DOHH2 (cell line): ENCODE measurements around the gene SLC27A2.

Experiments used
- H3F3A ChIP-seq: fragments of 200-600 bp; sonication (generic), shearing (Covaris generic); 2 replicates; pipeline ENCODE4 v1.6.0; 2016; ENCODE audit warnings: antibody characterized with exemption, mild to moderate bottlenecking; ENCODE audit not compliant: control insufficient read depth, insufficient read depth
- H3K27ac ChIP-seq: fragments of 200-600 bp; sonication (generic); 2 replicates; pipeline ENCODE4 v1.5.1; 2014; ENCODE audit warnings: low read depth, mild to moderate bottlenecking, low read length, moderate library complexity
- H3K27me3 ChIP-seq: fragments of 200-600 bp; sonication (generic); 2 replicates; pipeline ENCODE4 v1.6.1; 2014; ENCODE audit warnings: mild to moderate bottlenecking, low read length, mixed read lengths; ENCODE audit not compliant: control insufficient read depth
- H3K36me3 ChIP-seq: fragments of 200-600 bp; sonication (generic); 2 replicates; pipeline ENCODE4 v1.6.1; 2014; ENCODE audit warnings: mild to moderate bottlenecking, low read length, moderate library complexity, mixed read lengths; ENCODE audit not compliant: control insufficient read depth
- H3K4me1 ChIP-seq: fragments of 200-600 bp; sonication (generic); 2 replicates; pipeline ENCODE4 v1.6.1; 2014; ENCODE audit warnings: mild to moderate bottlenecking, low read length, mixed read lengths; ENCODE audit not compliant: control insufficient read depth
- H3K4me2 ChIP-seq: fragments of 200-600 bp; sonication (generic); 2 replicates; pipeline ENCODE4 v1.6.0; 2014; ENCODE audit warnings: mild to moderate bottlenecking, low read length, moderate library complexity
- H3K4me3 ChIP-seq: fragments of 200-600 bp; sonication (generic); 2 replicates; pipeline ENCODE4 v1.5.1; 2014; ENCODE audit warnings: mild to moderate bottlenecking, low read length, mixed read lengths
- H3K79me2 ChIP-seq: fragments of 200-600 bp; sonication (generic); 2 replicates; pipeline ENCODE4 v1.6.1; 2014; ENCODE audit warnings: mild to moderate bottlenecking, low read length, mixed read lengths; ENCODE audit not compliant: control insufficient read depth
- H3K9me2 ChIP-seq: fragments of 200-600 bp; sonication (generic); replicated peaks from 2 replicates; pipeline ENCODE4 v1.6.1; 2014; ENCODE audit warnings: mild to moderate bottlenecking, low read length, mixed read lengths; ENCODE audit not compliant: control insufficient read depth
- H3K9me3 ChIP-seq: fragments of 200-600 bp; sonication (generic); 2 replicates; pipeline ENCODE4 v1.6.1; 2014; ENCODE audit warnings: antibody characterized with exemption, low read length, mixed read lengths; ENCODE audit not compliant: control insufficient read depth, insufficient read depth
- H4K20me1 ChIP-seq: fragments of 200-600 bp; sonication (generic); 2 replicates; pipeline ENCODE4 v1.6.0; 2014; ENCODE audit warnings: low read depth, mild to moderate bottlenecking, antibody characterized with exemption, low read length, moderate library complexity; ENCODE audit not compliant: control insufficient read depth, insufficient read depth
- EZH2phosphoT487 ChIP-seq: fragments of 200-600 bp; sonication (generic); IDR thresholded peaks from 2 replicates; pipeline ENCODE4 v1.6.1; 2017; ENCODE audit warnings: borderline replicate concordance, mild to moderate bottlenecking, antibody characterized with exemption, low read length, moderate library complexity, mixed read lengths
- TF ChIP-seq, protein P1 (sequence below): fragments of 200-600 bp; sonication (generic); IDR thresholded peaks from one replicate; pipeline ENCODE4 v1.5.1; 2014; ENCODE audit warnings: antibody characterized with exemption, mild to moderate bottlenecking, low read depth, low read length; ENCODE audit not compliant: poor library complexity, severe bottlenecking

The SLC27A2 gene

DNA sequence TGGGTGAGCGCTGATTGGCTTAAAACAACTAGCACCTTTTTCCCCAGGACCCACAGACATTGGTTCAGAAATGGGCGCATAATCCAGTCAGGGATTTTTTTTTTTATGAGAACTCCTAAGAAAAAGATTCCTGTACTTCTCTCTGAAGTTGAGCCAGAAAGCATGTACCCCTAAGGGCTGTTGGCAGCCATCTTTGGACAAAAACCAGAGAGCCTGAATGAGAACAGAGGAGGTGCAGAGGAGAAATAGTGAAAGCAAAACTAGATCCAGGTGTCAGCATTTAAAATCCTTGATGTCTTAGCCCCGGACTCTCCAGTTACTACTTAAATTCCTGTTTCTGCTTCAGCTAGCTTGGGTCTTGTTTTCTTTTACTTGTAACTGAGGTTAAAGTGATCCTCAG lies 1.9 kb upstream of the SLC27A2 start:
- no peak overlapping the region for H3K4me2 ChIP-seq
- H3K9me3 ChIP-seq = no peaks in the 10 kb centered on the region
- no peak overlapping the region for H3K4me3 ChIP-seq
- peaks cover 33% of the 10 kb centered on the region for H3K27me3 ChIP-seq
- H3K27ac ChIP-seq = no peak overlapping the region
- H3K36me3 ChIP-seq = no peaks in the 10 kb centered on the region
- H4K20me1 ChIP-seq = no peaks in the 10 kb centered on the region
- TF ChIP-seq, protein P1, sequence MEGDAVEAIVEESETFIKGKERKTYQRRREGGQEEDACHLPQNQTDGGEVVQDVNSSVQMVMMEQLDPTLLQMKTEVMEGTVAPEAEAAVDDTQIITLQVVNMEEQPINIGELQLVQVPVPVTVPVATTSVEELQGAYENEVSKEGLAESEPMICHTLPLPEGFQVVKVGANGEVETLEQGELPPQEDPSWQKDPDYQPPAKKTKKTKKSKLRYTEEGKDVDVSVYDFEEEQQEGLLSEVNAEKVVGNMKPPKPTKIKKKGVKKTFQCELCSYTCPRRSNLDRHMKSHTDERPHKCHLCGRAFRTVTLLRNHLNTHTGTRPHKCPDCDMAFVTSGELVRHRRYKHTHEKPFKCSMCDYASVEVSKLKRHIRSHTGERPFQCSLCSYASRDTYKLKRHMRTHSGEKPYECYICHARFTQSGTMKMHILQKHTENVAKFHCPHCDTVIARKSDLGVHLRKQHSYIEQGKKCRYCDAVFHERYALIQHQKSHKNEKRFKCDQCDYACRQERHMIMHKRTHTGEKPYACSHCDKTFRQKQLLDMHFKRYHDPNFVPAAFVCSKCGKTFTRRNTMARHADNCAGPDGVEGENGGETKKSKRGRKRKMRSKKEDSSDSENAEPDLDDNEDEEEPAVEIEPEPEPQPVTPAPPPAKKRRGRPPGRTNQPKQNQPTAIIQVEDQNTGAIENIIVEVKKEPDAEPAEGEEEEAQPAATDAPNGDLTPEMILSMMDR = no peak
- H3K4me1 ChIP-seq = 0 out of 2 replicates have a peak, but pooled peaks cover 3% of the 10 kb centered on the region
- H3K79me2 ChIP-seq = no peaks in the 10 kb centered on the region
- no peaks in the 10 kb centered on the region for H3K9me2 ChIP-seq
- no peaks in the 10 kb centered on the region for H3F3A ChIP-seq

DNA sequence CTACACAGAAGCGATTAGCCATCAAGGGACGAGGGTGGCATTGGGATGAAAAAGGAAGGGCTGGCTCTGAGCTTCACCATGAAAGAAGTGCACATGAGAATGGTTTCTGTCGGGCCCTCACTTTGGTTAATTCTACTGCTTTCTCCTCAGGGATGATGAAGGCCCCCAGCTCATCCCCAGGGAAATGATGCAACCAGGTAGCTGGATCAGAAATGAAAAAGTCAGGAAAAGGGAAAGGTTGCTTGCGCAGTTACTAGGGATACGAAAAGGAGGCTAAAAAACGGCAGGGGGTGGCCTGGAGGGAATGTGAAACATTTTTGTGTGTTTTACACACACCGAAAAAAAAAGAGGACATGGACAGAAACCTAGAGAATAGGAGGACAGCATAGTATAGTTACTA lies 1.4 kb upstream of the SLC27A2 start:
- Histone ChIP-seq H3K27me3 (peaks cover 33% of the 10 kb centered on the region), H3K9me3 (no peaks in the 10 kb centered on the region), H3F3A (no peaks in the 10 kb centered on the region), H3K27ac (no peak overlapping the region), H3K79me2 (no peaks in the 10 kb centered on the region), H3K4me3 (no peak overlapping the region), H3K36me3 (no peaks in the 10 kb centered on the region), H3K4me2 (no peak overlapping the region), H3K9me2 (no peaks in the 10 kb centered on the region), H4K20me1 (no peaks in the 10 kb centered on the region), H3K4me1 (0 out of 2 replicates have a peak, but pooled peaks cover 3% of the 10 kb centered on the region)
- TF ChIP-seq, protein P1 = no peak
- no peak for TF ChIP-seq EZH2phosphoT487

DNA sequence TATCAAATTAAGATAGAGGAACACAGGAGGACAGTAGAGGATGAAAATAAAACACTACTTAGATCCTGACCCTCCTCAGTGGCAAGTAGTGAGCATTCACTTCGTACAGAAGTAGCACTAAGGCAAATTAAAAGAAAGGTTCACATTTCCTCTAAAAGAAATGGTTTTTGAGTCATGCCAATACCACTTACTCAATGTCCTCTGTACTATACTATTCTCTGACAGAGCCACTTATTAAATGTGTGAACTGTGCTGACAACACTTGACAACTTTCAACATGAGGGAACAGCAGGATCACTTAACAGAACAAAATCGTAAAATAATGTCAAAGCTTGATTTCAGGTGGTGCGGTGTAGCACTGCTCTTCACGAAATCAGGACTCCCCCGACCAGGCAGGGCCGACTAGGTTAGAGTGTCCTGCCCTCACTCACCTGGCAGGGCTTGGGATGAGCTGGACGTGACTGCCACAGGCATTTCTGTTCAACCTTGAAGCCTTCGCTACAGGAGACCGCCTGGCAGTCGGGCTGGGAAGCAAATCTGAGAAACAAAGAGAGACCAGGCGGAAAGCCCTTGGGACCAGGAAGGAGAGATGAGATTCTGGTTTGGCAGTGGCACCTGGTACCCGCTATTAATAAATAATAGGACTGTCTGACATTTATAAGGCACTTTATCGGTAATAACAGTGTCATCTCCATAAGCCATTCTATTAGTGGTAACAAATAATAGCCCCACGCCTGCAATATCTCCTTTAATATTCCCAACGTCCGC lies 611 bp upstream of the SLC27A2 start:
- H3K4me1 ChIP-seq = 0 out of 2 replicates have a peak, but pooled peaks cover 3% of the 10 kb centered on the region
- H3K36me3 ChIP-seq = no peaks in the 10 kb centered on the region
- H3K9me2 ChIP-seq = no peaks in the 10 kb centered on the region
- peak overlapping the region; percentile 59; the same call in 1 of the 2 replicates for H3K4me3 ChIP-seq
- H3K79me2 ChIP-seq = no peaks in the 10 kb centered on the region
- H3K27ac ChIP-seq = no peak overlapping the region
- H3K9me3 ChIP-seq = no peaks in the 10 kb centered on the region
- TF ChIP-seq EZH2phosphoT487 = no peak
- TF ChIP-seq, protein P1 = no peak
- peak overlapping the region; percentile 63 for H3K4me2 ChIP-seq
- H3F3A ChIP-seq = no peaks in the 10 kb centered on the region
- H4K20me1 ChIP-seq = no peaks in the 10 kb centered on the region
- peaks cover 33% of the 10 kb centered on the region for H3K27me3 ChIP-seq
